ENCODE data around the gene METTL3. TPM values are rescaled to one million over a fixed set of nuclear protein-coding genes. Genes with fewer than 3 reads are reported as not detected.

The METTL3 gene
- total and polyA plus RNA-seq, 3 experiments from 2014 or later: 27.4 to 58.9 (median 54.1) TPM

- Mint-ChIP-seq H3K27me3 (peaks cover 25 to 51% of the 10 kb centered on the region in 2 donors), H3K27ac (no peak overlapping the region), H3K4me3 (no peak overlapping the region), H3K9me3 (no peaks in the 10 kb centered on the region), H3K4me1 (peaks cover 4 to 12% (median 11%) of the 10 kb centered on the region in 3 donors), H3K36me3 (no peaks in the 10 kb centered on the region)
- DNase-seq: no peak
- ChIA-PET CTCF (interaction anchor here (1.6 kb wide), 1 partner anchor 35 kb away, joined by 7 read pairs; no protein-coding TSS in a partner anchor), POLR2A (no interaction called here)
- Histone ChIP-seq H3K9me3 (ENCODE audit: low read length) (no peaks in the 10 kb centered on the region), H3K4me3 (ENCODE audit: low read length) (no peak overlapping the region), H3K27me3 (ENCODE audit: insufficient read depth, low read length, poor library complexity, severe bottlenecking) (peaks cover 16% of the 10 kb centered on the region), H3K36me3 (ENCODE audit: insufficient read depth, low read length) (no peaks in the 10 kb centered on the region), H3K4me1 (ENCODE audit: insufficient read depth, low read length) (no peaks in the 10 kb centered on the region), H3K27ac (ENCODE audit: low read depth, low read length) (no peak overlapping the region)
Measured at GRCh38 chr14:21533294-21533693, 22.2 kb upstream of the METTL3 start.

- no peak for DNase-seq
- Mint-ChIP-seq H3K27me3 (peaks cover 4 to 18% of the 10 kb centered on the region in 2 donors), H3K9me3 (no peaks in the 10 kb centered on the region), H3K27ac (no peak overlapping the region), H3K4me1 (peaks cover 10 to 15% (median 14%) of the 10 kb centered on the region in 3 donors), H3K36me3 (no peaks in the 10 kb centered on the region), H3K4me3 (no peak overlapping the region)
- ChIA-PET CTCF (interaction anchor here (0.9 to 1.2 kb wide), 2 partner anchors 10 to 53 kb away, joined by 3 to 4 read pairs; no protein-coding TSS in a partner anchor), POLR2A (no interaction called here)
- H3K36me3 ChIP-seq (ENCODE audit: insufficient read depth, low read length): no peaks in the 10 kb centered on the region
- H3K27ac ChIP-seq (ENCODE audit: low read depth, low read length): no peak overlapping the region
- peaks cover 11% of the 10 kb centered on the region for H3K4me1 ChIP-seq (ENCODE audit: insufficient read depth, low read length)
- no peak overlapping the region for H3K4me3 ChIP-seq (ENCODE audit: low read length)
- H3K27me3 ChIP-seq (ENCODE audit: insufficient read depth, low read length, poor library complexity, severe bottlenecking): no peaks in the 10 kb centered on the region
- H3K9me3 ChIP-seq (ENCODE audit: low read length): no peaks in the 10 kb centered on the region
Measured at GRCh38 chr14:21529515-21529914, 18.4 kb upstream of the METTL3 start.

- peaks cover 11% of the 10 kb centered on the region for H3K4me1 ChIP-seq (ENCODE audit: insufficient read depth, low read length)
- Mint-ChIP-seq H3K27ac (peak overlapping the region in 3 of 8 donors; percentile 17 to 84 (median 17)), H3K36me3 (no peaks in the 10 kb centered on the region), H3K4me1 (peaks cover 10 to 15% (median 14%) of the 10 kb centered on the region in 3 donors), H3K9me3 (no peaks in the 10 kb centered on the region), H3K4me3 (peak overlapping the region in 1 of 7 donors; percentile 72), H3K27me3 (peaks cover 3 to 12% of the 10 kb centered on the region in 2 donors)
- ChIA-PET POLR2A (no interaction called here), CTCF (interaction anchor here (1.0 to 1.2 kb wide), 2 partner anchors 10 to 53 kb away, joined by 3 read pairs; no protein-coding TSS in a partner anchor)
- H3K27ac ChIP-seq (ENCODE audit: low read depth, low read length): peak overlapping the region; percentile 27
- no peaks in the 10 kb centered on the region for H3K36me3 ChIP-seq (ENCODE audit: insufficient read depth, low read length)
- DNase-seq: no peak
- H3K9me3 ChIP-seq (ENCODE audit: low read length): no peaks in the 10 kb centered on the region
- no peak overlapping the region for H3K4me3 ChIP-seq (ENCODE audit: low read length)
- H3K27me3 ChIP-seq (ENCODE audit: insufficient read depth, low read length, poor library complexity, severe bottlenecking): no peaks in the 10 kb centered on the region
Measured at GRCh38 chr14:21528381-21529348, 17.5 kb upstream of the METTL3 start.

GRCh38 chr14:21527318-21527679 is 16.2 kb upstream of the METTL3 start:
- Mint-ChIP-seq H3K4me3 (peak overlapping the region; percentile 74 to 94 (median 85)), H3K4me1 (peaks cover 10 to 15% (median 14%) of the 10 kb centered on the region in 3 donors), H3K36me3 (no peaks in the 10 kb centered on the region), H3K27me3 (peaks cover 3 to 4% of the 10 kb centered on the region in 2 donors), H3K27ac (peak overlapping the region in 3 of 8 donors; percentile 14 to 54 (median 47)), H3K9me3 (no peaks in the 10 kb centered on the region)
- peak overlapping the region; percentile 38 for H3K27ac ChIP-seq (ENCODE audit: low read depth, low read length)
- peaks cover 11% of the 10 kb centered on the region for H3K4me1 ChIP-seq (ENCODE audit: insufficient read depth, low read length)
- H3K4me3 ChIP-seq (ENCODE audit: low read length): no peak overlapping the region
- H3K27me3 ChIP-seq (ENCODE audit: insufficient read depth, low read length, poor library complexity, severe bottlenecking): no peaks in the 10 kb centered on the region
- no peak for DNase-seq
- ChIA-PET POLR2A (interaction anchor here (0.6 to 0.7 kb wide), 2 partner anchors 1538 to 1593 kb away, joined by 3 to 5 read pairs; no protein-coding TSS in a partner anchor), CTCF (interaction anchor here (1.3 to 1.4 kb wide), 2 partner anchors 29 to 1029 kb away, joined by 3 to 5 read pairs; no protein-coding TSS in a partner anchor)
- H3K9me3 ChIP-seq (ENCODE audit: low read length): no peaks in the 10 kb centered on the region
- no peaks in the 10 kb centered on the region for H3K36me3 ChIP-seq (ENCODE audit: insufficient read depth, low read length)

- peak overlapping the region in 5 of 8 donors; percentile 14 to 94 (median 47) for H3K27ac Mint-ChIP-seq
Measured at GRCh38 chr14:21526672-21527317, 15.7 kb upstream of the METTL3 start.

GRCh38 chr14:21525962-21526671 is 15.0 kb upstream of the METTL3 start, which contains the start of gene SALL2:
SALL2 (minus strand) TSS chr14:21526346; CDS start chr14:21526127, 219 bp downstream.
- DNase-seq: peak; percentile 41 to 70 (median 57)
- peak within 1 kb of the TSS; percentile 38 for H3K27ac ChIP-seq (ENCODE audit: low read depth, low read length)
- peak within 1 kb of the TSS; percentile 64 for H3K4me3 ChIP-seq (ENCODE audit: low read length)
- H3K36me3 ChIP-seq (ENCODE audit: insufficient read depth, low read length): no peaks in the 10 kb centered on the region
- H3K27me3 Mint-ChIP-seq: no peaks in the 10 kb centered on the region
- peaks cover 11% of the 10 kb centered on the region for H3K4me1 ChIP-seq (ENCODE audit: insufficient read depth, low read length)
- no peaks in the 10 kb centered on the region for H3K36me3 Mint-ChIP-seq
- CTCF ChIA-PET: interaction anchor here (0.8 to 1.8 kb wide), 7 partner anchors 9 to 1030 kb away, joined by 3 to 9 read pairs (median 4); partner anchors contain the start of genes METTL3, RAB2B and TOX4
- H3K27me3 ChIP-seq (ENCODE audit: insufficient read depth, low read length, poor library complexity, severe bottlenecking): no peaks in the 10 kb centered on the region
- H3K9me3 ChIP-seq (ENCODE audit: low read length): no peaks in the 10 kb centered on the region
- H3K9me3 Mint-ChIP-seq: no peaks in the 10 kb centered on the region
- POLR2A ChIA-PET: interaction anchor here (0.6 to 1.4 kb wide), 4 partner anchors 9 to 1760 kb away, joined by 3 to 8 read pairs (median 4); partner anchors contain the start of genes HOMEZ, METTL3 and PRMT5
- H3K27ac Mint-ChIP-seq: peak within 1 kb of the TSS in 6 of 8 donors; percentile 41 to 94 (median 79)
- peak within 1 kb of the TSS; percentile 74 to 94 (median 85) for H3K4me3 Mint-ChIP-seq
- peaks cover 10 to 15% (median 14%) of the 10 kb centered on the region in 3 donors for H3K4me1 Mint-ChIP-seq

More at GRCh38 chr14:21526672-21527317, 15.7 kb upstream of the METTL3 start:
- Mint-ChIP-seq H3K9me3 (no peaks in the 10 kb centered on the region), H3K27me3 (peaks cover 0 to 2% of the 10 kb centered on the region in 2 donors), H3K4me3 (peak overlapping the region; percentile 74 to 94 (median 85)), H3K36me3 (no peaks in the 10 kb centered on the region), H3K4me1 (peaks cover 10 to 15% (median 14%) of the 10 kb centered on the region in 3 donors)
- no peak for DNase-seq
- H3K4me3 ChIP-seq (ENCODE audit: low read length): peak overlapping the region; percentile 64
- no peaks in the 10 kb centered on the region for H3K9me3 ChIP-seq (ENCODE audit: low read length)
- POLR2A ChIA-PET: interaction anchor here (0.6 to 1.4 kb wide), 4 partner anchors 10 to 1593 kb away, joined by 3 to 8 read pairs (median 4); partner anchors contain the start of gene METTL3
- H3K36me3 ChIP-seq (ENCODE audit: insufficient read depth, low read length): no peaks in the 10 kb centered on the region
- peak overlapping the region; percentile 38 for H3K27ac ChIP-seq (ENCODE audit: low read depth, low read length)
- CTCF ChIA-PET: interaction anchor here (0.8 to 1.8 kb wide), 6 partner anchors 9 to 1030 kb away, joined by 3 to 9 read pairs (median 4); partner anchors contain the start of genes METTL3, RAB2B and TOX4
- H3K4me1 ChIP-seq (ENCODE audit: insufficient read depth, low read length): peaks cover 11% of the 10 kb centered on the region
- H3K27me3 ChIP-seq (ENCODE audit: insufficient read depth, low read length, poor library complexity, severe bottlenecking): no peaks in the 10 kb centered on the region

GRCh38 chr14:21525571-21525961 is 14.4 kb upstream of the METTL3 start:
- DNase-seq: no peak

More at GRCh38 chr14:21525571-21525961, 14.4 kb upstream of the METTL3 start:
- Histone ChIP-seq H3K27ac (ENCODE audit: low read depth, low read length) (no peak overlapping the region), H3K27me3 (ENCODE audit: insufficient read depth, low read length, poor library complexity, severe bottlenecking) (no peaks in the 10 kb centered on the region), H3K36me3 (ENCODE audit: insufficient read depth, low read length) (no peaks in the 10 kb centered on the region), H3K9me3 (ENCODE audit: low read length) (no peaks in the 10 kb centered on the region), H3K4me1 (ENCODE audit: insufficient read depth, low read length) (peaks cover 11% of the 10 kb centered on the region), H3K4me3 (ENCODE audit: low read length) (no peak overlapping the region)
- H3K27me3 Mint-ChIP-seq: no peaks in the 10 kb centered on the region
- H3K9me3 Mint-ChIP-seq: no peaks in the 10 kb centered on the region
- POLR2A ChIA-PET: interaction anchor here (0.6 to 1.4 kb wide), 4 partner anchors 8 to 1761 kb away, joined by 3 to 8 read pairs (median 4); partner anchors contain the start of genes HOMEZ, METTL3 and PRMT5
- CTCF ChIA-PET: interaction anchor here (1.0 to 1.8 kb wide), 3 partner anchors 15 to 48 kb away, joined by 4 to 9 read pairs (median 4); partner anchors contain the start of genes METTL3, RAB2B and TOX4
- peak overlapping the region; percentile 74 to 94 (median 85) for H3K4me3 Mint-ChIP-seq
- peaks cover 10 to 15% (median 14%) of the 10 kb centered on the region in 3 donors for H3K4me1 Mint-ChIP-seq
- peak overlapping the region in 5 of 8 donors; percentile 41 to 89 (median 81) for H3K27ac Mint-ChIP-seq
- H3K36me3 Mint-ChIP-seq: no peaks in the 10 kb centered on the region

All from CD8-positive, alpha-beta memory T cell (primary cell).